Lower leg skin (tissue), 4 donors: Measurements from ENCODE around the gene MX1. TPM values are rescaled to one million over a fixed set of nuclear protein-coding genes. Genes with fewer than 3 reads are reported as not detected.

ENCODE experiments used
- DNase-seq, 2 donors: peaks; one replicate each; pipeline ENCODE4 v3.0.0-alpha.2; 2019; ENCODE audit warnings: low spot score in 2 of 2
- H3K4me3 ChIP-seq: fragments of 200-600 bp; sonication (generic); 2 replicates; pipeline ENCODE4 v1.5.1; 2017; ENCODE audit warnings: mild to moderate bottlenecking, low read depth; ENCODE audit not compliant: poor library complexity, severe bottlenecking
- POLR2A ChIP-seq, 2 donors: fragments of 450-650 bp; IDR thresholded peaks; one replicate each; pipeline ENCODE4 v1.6.1; 2016 to 2017; ENCODE audit warnings: antibody characterized with exemption in 2 of 2, mild to moderate bottlenecking in 1 of 2, moderate library complexity in 1 of 2
- WGBS, 2 donors: methylation state at CpG; one replicate each; pipeline ENCODE4 v1.1.5; 2018; 5-methylcytosine and 5-hydroxymethylcytosine counted together
- intact Hi-C: fragments of 100-400 bp; cut with DNase I; formaldehyde crosslinking; loops from one replicate; pipeline ENCODE4 v1.15.0; 2023; ENCODE audit warnings: low total_unique reads
- total RNA-seq, 4 donors: library from RNA; depleted of rRNA; stranded (reverse); fragments of >200 nt; gene quantifications; one replicate each; pipeline ENCODE4 v1.1.0, GENCODE V29; 2016
- TF ChIP-seq, protein P1 (sequence below), 3 donors: fragments of 450-650 bp; IDR thresholded peaks; one replicate each; pipeline ENCODE4 v1.5.1; 2016; ENCODE audit warnings: antibody characterized with exemption in 3 of 3, mild to moderate bottlenecking in 3 of 3, moderate library complexity in 2 of 3

MX1 gene
- total RNA-seq, 4 donors from 2014 or later: 3.3 to 15.1 (median 9.1) TPM

DNA sequence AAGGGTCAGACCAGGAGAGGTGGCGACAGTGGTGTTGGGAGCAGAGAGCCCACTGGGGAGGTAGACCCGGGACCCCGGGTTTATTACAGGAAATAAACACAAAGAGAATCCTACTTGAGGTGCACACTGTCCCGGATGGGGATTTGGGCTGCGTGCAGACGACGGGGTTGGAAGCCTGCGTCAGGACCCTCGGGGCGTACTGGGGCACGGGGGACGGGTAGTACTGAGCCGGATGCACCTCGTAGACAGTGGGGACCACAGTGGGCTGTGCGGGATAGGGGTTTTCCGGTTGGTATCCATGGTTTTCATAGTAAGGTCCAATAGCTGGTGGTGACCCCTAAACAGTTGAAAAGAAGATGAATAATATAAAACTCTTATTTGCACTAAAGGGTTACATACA is 68.2 kb downstream of the MX1 start:
- no peak overlapping the region for H3K4me3 ChIP-seq
- no peak for TF ChIP-seq POLR2A (IDR thresholded peaks at IDR 0.05)
- TF ChIP-seq, protein P1, sequence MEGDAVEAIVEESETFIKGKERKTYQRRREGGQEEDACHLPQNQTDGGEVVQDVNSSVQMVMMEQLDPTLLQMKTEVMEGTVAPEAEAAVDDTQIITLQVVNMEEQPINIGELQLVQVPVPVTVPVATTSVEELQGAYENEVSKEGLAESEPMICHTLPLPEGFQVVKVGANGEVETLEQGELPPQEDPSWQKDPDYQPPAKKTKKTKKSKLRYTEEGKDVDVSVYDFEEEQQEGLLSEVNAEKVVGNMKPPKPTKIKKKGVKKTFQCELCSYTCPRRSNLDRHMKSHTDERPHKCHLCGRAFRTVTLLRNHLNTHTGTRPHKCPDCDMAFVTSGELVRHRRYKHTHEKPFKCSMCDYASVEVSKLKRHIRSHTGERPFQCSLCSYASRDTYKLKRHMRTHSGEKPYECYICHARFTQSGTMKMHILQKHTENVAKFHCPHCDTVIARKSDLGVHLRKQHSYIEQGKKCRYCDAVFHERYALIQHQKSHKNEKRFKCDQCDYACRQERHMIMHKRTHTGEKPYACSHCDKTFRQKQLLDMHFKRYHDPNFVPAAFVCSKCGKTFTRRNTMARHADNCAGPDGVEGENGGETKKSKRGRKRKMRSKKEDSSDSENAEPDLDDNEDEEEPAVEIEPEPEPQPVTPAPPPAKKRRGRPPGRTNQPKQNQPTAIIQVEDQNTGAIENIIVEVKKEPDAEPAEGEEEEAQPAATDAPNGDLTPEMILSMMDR (IDR thresholded peaks at IDR 0.05): no peak
- no peak for DNase-seq
- intact Hi-C loops: no loop called here
- 94% methylated on average over 16 of the region's 16 CpGs for WGBS, 2 donors

DNA sequence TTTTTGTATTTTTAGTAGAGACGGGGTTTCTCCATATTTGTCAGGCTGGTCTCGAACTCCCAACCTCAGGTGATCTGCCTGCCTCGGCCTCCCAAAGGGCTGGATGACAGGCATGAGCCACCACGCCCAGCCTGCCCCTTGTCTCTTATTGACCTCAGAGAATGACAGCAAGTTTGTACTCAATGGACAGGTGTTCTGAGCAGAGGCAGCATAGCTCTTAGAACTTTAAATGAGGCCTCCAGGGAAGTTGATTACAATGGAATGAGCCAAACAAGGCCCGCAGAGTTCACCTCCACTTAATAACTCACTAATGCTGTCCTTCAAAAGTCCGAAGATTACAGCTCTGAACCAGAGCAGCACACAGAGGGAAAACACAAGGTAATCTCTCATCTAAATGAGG is 71.0 kb downstream of the MX1 start:
- no peak for DNase-seq
- intact Hi-C loops: no loop called here
- no peak for TF ChIP-seq POLR2A (IDR thresholded peaks at IDR 0.05)
- TF ChIP-seq, protein P1 (IDR thresholded peaks at IDR 0.05): no peak
- 90 to 91% methylated on average over 6 of the region's 6 CpGs for WGBS, 2 donors
- no peak overlapping the region for H3K4me3 ChIP-seq

DNA sequence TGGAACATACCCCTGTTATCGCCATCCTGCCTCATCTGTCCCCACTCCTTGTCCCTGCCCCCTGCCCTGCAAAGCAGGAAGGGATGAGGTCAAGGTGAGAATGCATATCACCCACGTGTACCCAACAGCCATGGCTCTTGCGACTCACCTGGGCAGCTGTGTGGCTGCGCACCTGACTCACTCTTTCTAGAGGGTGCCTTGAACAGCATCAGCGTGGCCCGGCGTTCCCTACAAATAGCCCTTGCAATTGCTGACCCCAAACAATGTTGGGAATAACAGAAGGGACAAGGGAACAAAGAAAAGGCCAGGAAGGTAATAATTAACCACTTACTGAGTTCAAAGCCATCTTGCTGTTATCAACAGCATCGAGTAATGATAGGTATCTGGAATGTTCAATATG is 71.7 kb downstream of the MX1 start:
- TF ChIP-seq POLR2A (IDR thresholded peaks at IDR 0.05): no peak
- TF ChIP-seq, protein P1 (IDR thresholded peaks at IDR 0.05): no peak
- 84 to 85% methylated on average over 8 of the region's 8 CpGs for WGBS, 2 donors

DNA sequence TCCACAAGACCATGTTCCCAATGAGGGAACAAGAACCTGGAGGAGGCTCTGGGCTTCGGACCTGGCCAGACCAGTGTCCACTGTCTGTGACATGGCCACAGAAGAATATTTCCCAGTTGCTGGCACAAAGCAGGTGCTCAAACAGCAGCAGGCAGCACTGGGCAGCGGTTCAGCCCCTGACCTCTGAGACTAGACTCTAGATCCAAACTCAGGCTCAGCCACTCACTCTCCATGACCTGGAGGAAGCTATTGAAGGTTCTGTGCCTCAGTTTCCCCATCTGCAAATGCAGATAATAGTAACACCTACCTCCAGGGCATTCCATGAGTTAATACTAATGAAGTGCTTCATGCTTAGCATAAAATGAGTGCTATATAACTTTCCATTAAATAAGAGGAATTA is 73.9 kb downstream of the MX1 start:
- H3K4me3 ChIP-seq: no peak overlapping the region
- intact Hi-C loops: no loop called here
- no peak for TF ChIP-seq POLR2A (IDR thresholded peaks at IDR 0.05)
- TF ChIP-seq, protein P1 (IDR thresholded peaks at IDR 0.05): no peak
- no peak for DNase-seq
- WGBS, 2 donors: 94 to 95% methylated on average over 2 of the region's 2 CpGs

More for the DNA sequence above, 71.7 kb downstream of the MX1 start:
- DNase-seq: no peak
- no peak overlapping the region for H3K4me3 ChIP-seq
- intact Hi-C loops: no loop called here

DNA sequence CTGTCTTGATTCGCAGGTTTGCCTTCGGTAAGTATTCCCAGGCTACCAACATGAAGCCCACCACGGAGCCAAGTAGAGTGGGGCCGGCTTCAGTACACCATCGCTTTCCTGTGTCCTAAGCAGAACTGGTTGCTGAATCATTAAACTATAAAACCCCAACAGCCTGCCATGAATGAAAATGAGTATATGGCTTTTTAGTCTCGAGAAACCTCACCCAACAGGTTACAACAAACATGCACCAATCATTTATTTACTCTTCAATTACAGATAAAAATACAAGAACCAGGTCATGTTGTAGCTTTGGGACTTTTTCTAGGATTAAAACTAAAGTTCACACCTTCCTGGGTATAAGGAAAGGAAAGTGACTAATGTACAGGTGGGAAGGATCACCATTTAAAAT is 74.3 kb downstream of the MX1 start:
- TF ChIP-seq POLR2A (IDR thresholded peaks at IDR 0.05): no peak
- TF ChIP-seq, protein P1 (IDR thresholded peaks at IDR 0.05): no peak
- WGBS, 2 donors: 71 to 79% methylated on average over 6 of the region's 6 CpGs
- intact Hi-C loops: no loop called here
- DNase-seq: no peak
- H3K4me3 ChIP-seq: no peak overlapping the region

DNA sequence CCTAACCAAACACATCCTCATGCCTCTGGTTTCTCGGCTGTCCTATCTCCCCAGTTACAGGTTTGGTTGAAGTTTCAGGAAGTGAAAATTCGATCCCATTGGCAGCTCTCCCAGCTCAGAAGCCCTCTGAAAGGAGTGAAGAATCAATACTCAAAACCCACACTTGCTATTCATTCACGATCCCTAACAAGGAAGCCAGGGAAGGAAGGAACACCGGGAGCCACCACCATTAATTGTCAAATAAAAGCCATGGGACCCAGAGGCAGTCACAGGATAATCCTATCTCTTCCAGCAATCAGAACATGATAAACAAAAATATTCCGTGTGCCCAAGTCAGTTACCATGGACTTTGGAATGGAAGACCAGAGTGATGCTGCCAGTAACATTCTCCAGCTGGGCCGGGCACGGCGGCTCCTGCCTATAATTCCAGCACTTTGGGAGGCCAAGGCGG is 74.9 kb downstream of the MX1 start:
- TF ChIP-seq, protein P1 (IDR thresholded peaks at IDR 0.05): no peak
- no peak for TF ChIP-seq POLR2A (IDR thresholded peaks at IDR 0.05)
- intact Hi-C loops: no loop called here
- H3K4me3 ChIP-seq: no peak overlapping the region
- DNase-seq: no peak
- WGBS, 2 donors: 60 to 63% methylated on average over 9 of the region's 9 CpGs
